Esophagus squamous epithelium (tissue), 4 donors: ENCODE results near the gene MALRD1.

Experiments
- CTCF ChIP-seq, 6 experiments: fragments of 450-650 bp in 4 of 6; fragments of 200-600 bp in 2 of 6; sonication (generic) in 2 of 6; IDR thresholded peaks; one replicate each; pipeline ENCODE4 v1.5.1; 2016 to 2019; ENCODE audit warnings: antibody characterized with exemption in 6 of 6, mild to moderate bottlenecking in 4 of 6, moderate library complexity in 4 of 6
- POLR2A ChIP-seq, 4 donors: fragments of 450-650 bp; IDR thresholded peaks; one replicate each; pipeline ENCODE4 v1.6.1; 2017; ENCODE audit warnings: antibody characterized with exemption in 4 of 4, mild to moderate bottlenecking in 4 of 4, moderate library complexity in 3 of 4

GRCh38 chr10:19656420-19657042 lies 607.9 kb downstream of the MALRD1 start:
- TF ChIP-seq CTCF (IDR thresholded peaks at IDR 0.05) = no peak
- no peak for TF ChIP-seq POLR2A (IDR thresholded peaks at IDR 0.05)
